Peyer's patch (tissue), 4 donors: Measurements from ENCODE around the gene ABCG4. TPM values are rescaled to one million over a fixed set of nuclear protein-coding genes. Genes with fewer than 3 reads are reported as not detected.

Source experiments
- DNase-seq, 3 donors: peaks; one replicate each; pipeline ENCODE4 v3.0.0-alpha.2; 2017 to 2019
- H3K27ac ChIP-seq, 4 donors: fragments of 200-600 bp; sonication (generic); one replicate each; pipeline ENCODE4 v1.5.1; 2016 to 2019
- H3K27me3 ChIP-seq, 2 donors: fragments of 200-600 bp; sonication (generic); one replicate each; pipeline ENCODE4 v1.5.1; 2019
- H3K36me3 ChIP-seq, 3 donors: fragments of 200-600 bp; sonication (generic); one replicate each; pipeline ENCODE4 v1.5.1; 2016 to 2019
- H3K4me1 ChIP-seq, 4 donors: fragments of 200-600 bp; sonication (generic); one replicate each; pipeline ENCODE4 v1.5.1; 2016 to 2019
- H3K4me3 ChIP-seq, 4 donors: fragments of 200-600 bp; sonication (generic); 1 replicate in 3 of 4; 2 replicates in 1 of 4; pipeline ENCODE4 v1.5.1; 2016 to 2019; ENCODE audit warnings: mild to moderate bottlenecking in 1 of 4
- H3K9me3 ChIP-seq, 4 donors: fragments of 200-600 bp; sonication (generic); one replicate each; pipeline ENCODE4 v1.5.1; 2016 to 2019; ENCODE audit warnings: mild to moderate bottlenecking in 1 of 4
- POLR2A ChIP-seq, 2 donors: fragments of 450-650 bp; IDR thresholded peaks; one replicate each; pipeline ENCODE4 v1.5.1; 2017; ENCODE audit warnings: antibody characterized with exemption in 2 of 2, mild to moderate bottlenecking in 2 of 2, moderate library complexity in 2 of 2
- total RNA-seq, 4 donors: library from RNA; depleted of rRNA; stranded (reverse); fragments of >200 nt; gene quantifications; one replicate each; pipeline ENCODE4 v1.1.0, GENCODE V29; 2016
- TF ChIP-seq, protein P1 (sequence below), 6 experiments: fragments of 450-650 bp in 4 of 6; fragments of 200-600 bp in 2 of 6; sonication (generic) in 1 of 6; IDR thresholded peaks; one replicate each; pipeline ENCODE4 v1.5.1; 2017 to 2019; ENCODE audit warnings: antibody characterized with exemption in 6 of 6, mild to moderate bottlenecking in 3 of 6, moderate library complexity in 1 of 6

Gene ABCG4
- total RNA-seq, 4 donors from 2014 or later = not detected

DNA sequence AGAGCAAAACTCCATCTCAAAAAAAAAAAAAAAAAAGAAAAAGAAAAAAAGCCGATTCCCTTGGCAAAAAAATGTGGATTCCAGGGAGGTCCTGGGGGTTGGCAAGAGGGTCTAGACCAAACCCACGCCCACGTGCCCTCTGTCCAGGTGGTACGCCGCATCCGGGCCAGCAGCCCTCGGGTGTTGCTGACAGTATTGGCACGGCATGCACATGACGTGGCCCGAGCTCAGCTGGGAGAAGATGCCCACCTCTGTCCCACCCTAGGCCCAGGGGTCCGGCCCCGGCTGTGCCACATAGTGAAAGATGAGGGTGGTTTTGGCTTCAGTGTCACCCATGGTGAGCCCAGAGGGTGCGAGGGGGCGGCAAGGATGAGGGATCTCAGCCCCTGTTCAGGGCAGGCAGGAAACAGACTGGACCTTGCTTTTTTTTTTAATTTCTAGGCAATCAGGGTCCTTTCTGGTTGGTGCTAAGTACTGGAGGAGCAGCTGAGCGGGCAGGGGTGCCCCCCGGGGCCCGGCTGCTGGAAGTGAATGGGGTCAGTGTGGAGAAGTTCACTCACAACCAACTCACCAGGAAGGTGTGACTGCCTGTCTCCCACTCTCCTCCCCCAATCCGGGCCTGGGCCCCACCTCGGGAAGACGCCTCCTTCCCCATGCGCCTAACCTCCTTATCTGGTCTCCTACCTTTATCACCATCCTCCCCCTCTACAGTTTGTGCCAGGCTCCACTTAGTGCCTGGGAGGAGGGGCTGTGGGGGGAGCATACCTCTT, 38.5 kb downstream of the ABCG4 start:
- no peak for DNase-seq
- H3K4me3 ChIP-seq = peak overlapping the region in 1 of 4 donors; percentile 57
- H3K36me3 ChIP-seq = no peaks in the 10 kb centered on the region
- TF ChIP-seq, protein P1, sequence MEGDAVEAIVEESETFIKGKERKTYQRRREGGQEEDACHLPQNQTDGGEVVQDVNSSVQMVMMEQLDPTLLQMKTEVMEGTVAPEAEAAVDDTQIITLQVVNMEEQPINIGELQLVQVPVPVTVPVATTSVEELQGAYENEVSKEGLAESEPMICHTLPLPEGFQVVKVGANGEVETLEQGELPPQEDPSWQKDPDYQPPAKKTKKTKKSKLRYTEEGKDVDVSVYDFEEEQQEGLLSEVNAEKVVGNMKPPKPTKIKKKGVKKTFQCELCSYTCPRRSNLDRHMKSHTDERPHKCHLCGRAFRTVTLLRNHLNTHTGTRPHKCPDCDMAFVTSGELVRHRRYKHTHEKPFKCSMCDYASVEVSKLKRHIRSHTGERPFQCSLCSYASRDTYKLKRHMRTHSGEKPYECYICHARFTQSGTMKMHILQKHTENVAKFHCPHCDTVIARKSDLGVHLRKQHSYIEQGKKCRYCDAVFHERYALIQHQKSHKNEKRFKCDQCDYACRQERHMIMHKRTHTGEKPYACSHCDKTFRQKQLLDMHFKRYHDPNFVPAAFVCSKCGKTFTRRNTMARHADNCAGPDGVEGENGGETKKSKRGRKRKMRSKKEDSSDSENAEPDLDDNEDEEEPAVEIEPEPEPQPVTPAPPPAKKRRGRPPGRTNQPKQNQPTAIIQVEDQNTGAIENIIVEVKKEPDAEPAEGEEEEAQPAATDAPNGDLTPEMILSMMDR (IDR thresholded peaks at IDR 0.05) = no peak
- TF ChIP-seq POLR2A (IDR thresholded peaks at IDR 0.05) = no peak
- no peaks in the 10 kb centered on the region for H3K4me1 ChIP-seq
- no peaks in the 10 kb centered on the region for H3K9me3 ChIP-seq
- no peak overlapping the region for H3K27ac ChIP-seq
- no peaks in the 10 kb centered on the region for H3K27me3 ChIP-seq

DNA sequence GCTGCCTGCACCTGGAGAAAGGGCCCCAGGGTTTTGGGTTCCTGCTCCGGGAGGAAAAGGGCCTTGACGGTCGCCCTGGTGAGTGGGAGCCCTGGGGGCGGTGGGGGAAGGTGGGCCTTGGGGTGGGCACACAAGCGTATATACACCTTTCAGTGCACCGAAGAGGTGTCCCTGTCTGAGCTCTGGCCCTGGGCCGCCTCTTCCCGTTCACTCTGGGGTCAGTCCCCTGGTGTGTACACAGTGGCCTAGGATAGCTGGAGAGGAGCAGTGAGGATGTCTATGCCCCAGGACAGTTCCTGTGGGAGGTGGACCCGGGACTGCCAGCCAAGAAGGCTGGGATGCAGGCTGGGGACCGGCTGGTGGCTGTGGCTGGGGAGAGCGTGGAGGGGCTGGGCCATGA, 39.2 kb downstream of the ABCG4 start:
- Histone ChIP-seq H3K27ac (no peak overlapping the region), H3K4me3 (no peak overlapping the region), H3K4me1 (no peaks in the 10 kb centered on the region), H3K9me3 (no peaks in the 10 kb centered on the region), H3K27me3 (no peaks in the 10 kb centered on the region), H3K36me3 (no peaks in the 10 kb centered on the region)
- no peak for TF ChIP-seq POLR2A (IDR thresholded peaks at IDR 0.05)
- TF ChIP-seq, protein P1 (IDR thresholded peaks at IDR 0.05) = no peak
- no peak for DNase-seq

DNA sequence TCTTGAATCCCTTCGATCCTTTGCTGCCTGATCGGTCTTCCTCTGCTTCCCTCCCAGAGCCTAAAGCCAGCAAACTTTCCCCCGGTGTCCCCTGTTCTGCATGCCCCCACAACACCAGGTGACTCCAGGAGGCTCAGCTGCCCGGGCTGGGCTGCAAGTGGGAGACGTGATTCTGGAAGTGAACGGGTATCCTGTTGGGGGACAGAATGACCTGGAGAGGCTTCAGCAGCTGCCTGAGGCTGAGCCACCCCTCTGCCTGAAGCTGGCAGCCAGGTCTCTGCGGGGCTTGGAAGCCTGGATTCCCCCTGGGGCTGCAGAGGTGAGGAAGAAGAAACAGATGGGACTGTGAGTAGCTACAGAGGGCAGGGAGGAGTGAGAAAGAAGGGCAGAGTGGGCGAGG, 40.0 kb downstream of the ABCG4 start:
- Histone ChIP-seq H3K36me3 (no peaks in the 10 kb centered on the region), H3K27me3 (no peaks in the 10 kb centered on the region), H3K9me3 (no peaks in the 10 kb centered on the region), H3K27ac (no peak overlapping the region), H3K4me3 (no peak overlapping the region), H3K4me1 (no peaks in the 10 kb centered on the region)
- DNase-seq = no peak
- TF ChIP-seq, protein P1 (IDR thresholded peaks at IDR 0.05) = no peak
- TF ChIP-seq POLR2A (IDR thresholded peaks at IDR 0.05) = no peak

DNA sequence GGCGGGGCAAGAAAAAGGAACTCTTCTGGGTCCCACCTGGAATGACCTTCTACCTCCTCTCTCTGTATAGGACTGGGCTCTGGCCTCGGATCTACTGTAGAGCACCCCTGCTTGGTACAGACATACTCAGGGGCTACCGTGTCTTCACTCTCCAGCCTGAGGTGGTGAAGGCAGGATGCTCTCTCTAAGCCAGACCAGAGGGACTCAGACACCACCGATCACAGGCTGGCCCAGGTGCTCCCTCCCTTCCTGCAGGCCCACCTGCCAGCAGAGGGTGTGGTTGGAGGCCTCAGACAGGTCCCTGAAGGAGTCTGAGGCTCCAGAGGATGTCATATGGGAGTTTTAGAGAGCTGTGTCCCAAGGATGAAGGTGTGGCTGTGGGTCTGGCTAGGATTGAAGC, 40.5 kb downstream of the ABCG4 start:
- Histone ChIP-seq H3K4me1 (no peaks in the 10 kb centered on the region), H3K27me3 (no peaks in the 10 kb centered on the region), H3K9me3 (no peaks in the 10 kb centered on the region), H3K27ac (no peak overlapping the region), H3K36me3 (no peaks in the 10 kb centered on the region), H3K4me3 (no peak overlapping the region)
- TF ChIP-seq POLR2A (IDR thresholded peaks at IDR 0.05) = no peak
- TF ChIP-seq, protein P1 (IDR thresholded peaks at IDR 0.05) = no peak
- DNase-seq = peak in 1 of 3 donors; percentile 34

DNA sequence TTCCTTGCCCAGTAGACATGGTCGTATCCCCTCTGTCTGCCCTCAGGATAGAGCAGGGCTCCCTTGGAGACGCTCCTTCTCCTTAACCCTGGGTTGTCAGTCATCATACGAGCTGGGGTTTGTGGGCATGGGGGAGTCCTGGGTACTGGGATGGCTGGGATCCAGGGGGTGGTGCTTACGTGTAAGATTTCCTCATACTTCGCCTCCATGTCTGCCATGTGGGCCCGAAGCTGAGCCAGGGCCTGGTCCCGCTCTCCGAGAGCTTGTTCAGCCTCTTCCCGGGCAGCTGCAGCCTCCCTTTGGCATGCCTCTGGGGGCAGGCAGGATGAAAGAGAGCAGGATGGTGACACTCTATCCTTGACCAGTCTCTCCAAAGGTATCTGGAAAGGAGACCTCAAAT, 41.7 kb downstream of the ABCG4 start:
- Histone ChIP-seq H3K36me3 (no peaks in the 10 kb centered on the region), H3K27ac (no peak overlapping the region), H3K27me3 (no peaks in the 10 kb centered on the region), H3K9me3 (no peaks in the 10 kb centered on the region), H3K4me3 (no peak overlapping the region), H3K4me1 (no peaks in the 10 kb centered on the region)
- no peak for DNase-seq
- no peak for TF ChIP-seq POLR2A (IDR thresholded peaks at IDR 0.05)
- TF ChIP-seq, protein P1 (IDR thresholded peaks at IDR 0.05) = no peak
